Measurements from ENCODE around the gene TMEM14A. TPM values are rescaled to one million over a fixed set of nuclear protein-coding genes. Genes with fewer than 3 reads are reported as not detected.
"Not testable (repeated sequence)": the region's sequence is repeated elsewhere in the genome, so short reads cannot be mapped to it uniquely, and the experiment has no call there.

TMEM14A gene
- total RNA-seq, 1 donor from 2014 or later = 14.4 TPM

DNA sequence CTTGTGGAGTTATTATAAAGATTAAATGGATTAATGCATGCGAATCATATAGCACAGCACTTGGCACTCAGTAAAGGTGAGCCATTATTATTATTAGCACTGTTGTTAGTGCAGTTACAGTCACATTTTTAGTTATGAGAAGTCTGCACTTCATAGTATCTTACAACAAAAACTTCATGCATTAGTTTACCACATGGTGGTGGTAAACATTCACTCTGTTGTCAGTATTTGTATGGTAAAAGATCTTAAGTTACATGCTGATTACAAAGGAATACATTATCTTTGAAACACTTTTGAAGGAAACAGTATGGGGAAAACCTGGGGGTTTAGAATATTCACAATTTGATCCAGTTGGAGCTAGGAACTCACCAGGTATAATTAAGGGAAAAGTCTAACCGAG, 20.8 kb downstream of the TMEM14A start:
- intact Hi-C loops (cut with micrococcal nuclease) = no loop called here

DNA sequence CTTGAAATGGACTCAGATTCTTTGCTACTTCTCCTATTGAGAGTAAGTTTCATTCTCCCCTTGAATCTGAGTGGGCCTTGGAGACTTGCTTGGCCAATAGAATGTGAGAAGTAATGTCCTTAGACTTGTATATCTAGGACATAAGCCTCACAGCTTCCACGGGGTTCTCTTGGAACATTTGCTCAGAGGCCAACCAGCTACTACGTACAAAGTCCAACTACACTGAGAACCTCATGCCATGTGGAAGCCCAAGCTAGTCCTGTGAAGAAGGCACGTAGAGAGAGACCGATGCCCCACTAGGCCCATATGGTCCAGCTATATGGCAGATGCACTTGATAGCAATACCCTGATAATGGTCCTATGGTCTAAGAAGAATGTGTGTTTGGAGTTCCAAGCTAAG, 22.9 kb downstream of the TMEM14A start:
- intact Hi-C loops (cut with micrococcal nuclease) = no loop called here

DNA sequence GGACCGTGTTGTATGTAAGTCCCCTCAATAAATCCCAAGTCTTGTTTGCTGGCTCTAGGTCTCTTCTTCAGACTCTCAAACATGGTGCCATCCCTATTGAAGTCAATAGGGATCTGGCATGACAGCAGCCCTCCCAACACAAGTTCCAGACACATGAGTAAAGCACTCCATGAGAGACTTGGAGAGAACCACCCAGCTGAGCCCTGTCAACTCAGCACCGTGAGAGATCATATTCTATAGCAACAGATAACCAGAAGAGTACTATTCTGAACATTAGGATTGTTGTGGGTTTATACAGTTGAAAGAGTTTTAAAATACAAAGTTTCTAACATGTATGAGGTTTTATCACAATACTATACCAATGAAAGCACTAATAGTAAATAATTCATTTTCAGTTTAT, 23.5 kb downstream of the TMEM14A start:
- intact Hi-C loops (cut with micrococcal nuclease) = no loop called here

DNA sequence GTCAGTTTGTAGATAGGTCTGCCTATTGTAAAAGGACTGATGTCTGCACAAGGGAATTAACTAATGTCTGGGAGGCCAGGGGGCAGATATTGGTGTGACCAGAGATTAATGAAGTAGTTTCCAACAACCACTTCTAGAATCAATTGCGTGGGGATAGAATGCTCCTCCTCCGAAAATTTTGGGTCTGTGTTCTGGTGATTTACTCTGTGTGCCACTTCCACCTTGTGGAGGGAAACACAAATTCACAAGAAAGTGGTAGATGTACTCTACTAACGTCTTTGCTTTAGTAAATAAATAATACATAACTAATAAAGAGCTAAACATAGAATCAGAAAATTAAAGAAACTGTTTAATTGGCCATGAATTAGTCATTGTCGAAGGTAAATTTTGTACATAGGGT, 25.5 kb downstream of the TMEM14A start:
- intact Hi-C loops (cut with micrococcal nuclease) = no loop called here

DNA sequence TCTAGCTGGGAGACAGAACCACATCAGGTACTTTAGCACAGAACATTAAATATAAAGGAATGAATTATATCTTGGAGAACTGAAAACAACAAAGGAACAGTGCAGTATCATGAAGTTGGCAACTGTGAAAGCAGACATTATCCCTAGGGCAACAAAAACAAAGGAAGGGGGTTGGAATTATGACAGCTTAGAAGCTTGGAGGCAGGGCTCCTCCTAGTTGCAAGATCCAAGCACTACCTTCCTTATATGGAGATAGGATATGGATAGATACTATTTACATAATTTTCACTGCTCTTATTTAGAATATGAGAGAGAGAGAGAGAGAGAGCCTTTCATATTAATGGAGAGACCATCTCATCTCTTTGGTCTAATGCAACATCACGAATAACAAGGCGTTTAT, 27.0 kb downstream of the TMEM14A start:
- intact Hi-C loops (cut with micrococcal nuclease) = no loop called here

DNA sequence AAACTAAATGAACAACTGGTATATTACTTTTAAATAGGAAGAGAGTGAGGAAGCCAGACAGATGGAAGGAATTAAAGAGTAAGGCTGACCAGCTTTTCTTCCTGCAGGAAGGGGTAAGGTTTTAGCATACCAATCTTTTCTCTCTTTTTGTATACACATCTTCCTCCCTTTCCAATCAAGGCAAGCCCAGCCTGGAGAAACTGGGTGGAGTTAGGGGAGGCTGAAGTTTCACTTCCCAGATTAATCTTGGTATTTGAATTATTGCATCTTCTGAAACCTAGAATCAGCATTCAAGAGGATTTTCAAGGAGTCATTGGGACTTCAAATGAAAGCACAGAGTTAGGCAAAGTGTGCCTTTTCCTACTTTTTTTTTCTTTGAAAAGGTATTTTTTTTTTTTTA, 33.1 kb downstream of the TMEM14A start:
- intact Hi-C loops (cut with micrococcal nuclease) = no loop called here

DNA sequence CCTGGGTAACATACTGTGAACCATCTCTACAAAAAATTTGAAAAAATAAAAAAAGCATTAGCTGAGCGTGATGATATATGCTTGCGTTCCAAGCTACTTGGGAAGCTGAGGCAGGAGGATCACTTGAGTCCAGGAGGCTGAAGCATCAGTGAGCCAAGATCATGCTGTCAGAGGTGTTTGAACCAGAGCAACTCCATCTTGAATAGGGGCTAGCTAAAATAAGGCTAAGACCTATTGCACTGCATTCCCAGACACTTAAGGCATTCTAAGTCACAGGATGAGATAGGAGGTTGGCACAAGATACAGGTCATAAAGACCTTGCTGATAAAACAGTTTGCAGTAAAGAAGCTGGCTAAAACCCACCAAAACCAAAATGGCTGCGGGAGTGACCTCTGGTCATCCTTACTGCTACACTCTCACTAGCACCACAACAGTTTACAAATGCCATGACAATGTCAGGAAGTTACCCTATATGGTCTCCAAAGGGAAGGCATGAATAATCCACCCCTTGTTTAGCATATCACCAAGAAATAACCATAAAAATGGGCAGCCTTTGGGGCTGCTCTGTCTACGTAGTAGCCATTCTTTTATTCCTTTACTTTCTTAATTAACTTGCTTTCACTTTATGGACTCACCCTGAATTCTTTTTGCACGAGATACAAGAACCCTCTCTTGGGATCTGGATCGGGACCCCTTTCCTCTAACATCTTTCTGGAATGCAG, 34.0 kb downstream of the TMEM14A start:
- intact Hi-C loops (cut with micrococcal nuclease) = not testable (repeated sequence)

DNA sequence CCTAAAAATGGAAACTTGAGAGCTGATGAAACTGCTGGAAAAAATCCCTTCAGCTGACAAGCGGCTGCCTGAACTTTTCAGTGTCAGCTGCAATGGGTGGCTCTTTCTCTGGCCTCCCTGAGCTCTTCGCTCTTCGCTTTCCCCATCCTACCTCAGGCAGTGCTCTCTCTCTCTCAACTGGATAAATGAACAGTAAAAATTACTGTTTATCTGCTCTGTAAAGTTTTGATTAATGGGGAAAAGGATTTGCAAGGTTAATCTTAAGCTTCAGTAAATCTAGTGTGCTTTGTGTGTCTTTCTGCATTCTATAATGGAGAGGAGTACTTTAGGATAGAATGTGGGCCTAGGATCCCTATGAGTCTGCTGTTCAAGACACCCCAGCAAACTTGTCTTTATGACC, 35.1 kb downstream of the TMEM14A start:
- intact Hi-C loops (cut with micrococcal nuclease) = no loop called here

DNA sequence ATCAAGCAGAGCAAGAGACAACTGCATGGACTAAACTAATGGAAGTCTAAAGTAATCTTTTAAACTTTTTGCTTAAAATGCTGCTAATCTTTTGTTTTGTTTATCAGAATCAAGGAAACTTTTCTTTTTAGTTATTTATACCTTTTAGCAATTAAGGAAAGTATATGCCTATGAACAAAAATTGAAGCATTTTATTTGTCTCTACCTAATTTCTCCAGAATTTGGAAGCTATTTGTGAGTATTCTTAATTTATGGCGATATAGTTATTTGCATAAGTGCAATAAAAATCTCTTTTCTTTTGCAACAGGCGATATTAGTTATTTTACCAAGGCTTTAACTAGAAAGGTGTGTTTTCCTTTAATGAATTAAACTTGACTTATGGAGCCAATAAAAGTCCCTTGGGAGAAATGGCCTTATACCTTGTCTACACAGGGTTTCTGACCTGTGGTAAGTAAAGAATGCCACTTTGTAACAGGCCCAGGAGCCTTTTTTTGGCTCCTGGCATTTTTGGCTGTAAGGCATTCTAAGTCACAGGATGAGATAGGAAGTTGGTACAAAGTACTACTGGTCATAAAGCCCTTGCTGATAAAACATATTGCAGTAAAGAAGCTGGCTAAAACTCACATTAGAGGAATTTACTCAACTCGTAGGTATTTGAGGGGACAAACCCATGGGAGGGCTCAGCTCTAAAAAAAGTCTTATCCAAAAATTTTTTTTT, 37.2 kb downstream of the TMEM14A start:
- intact Hi-C loops (cut with micrococcal nuclease) = no loop called here

DNA sequence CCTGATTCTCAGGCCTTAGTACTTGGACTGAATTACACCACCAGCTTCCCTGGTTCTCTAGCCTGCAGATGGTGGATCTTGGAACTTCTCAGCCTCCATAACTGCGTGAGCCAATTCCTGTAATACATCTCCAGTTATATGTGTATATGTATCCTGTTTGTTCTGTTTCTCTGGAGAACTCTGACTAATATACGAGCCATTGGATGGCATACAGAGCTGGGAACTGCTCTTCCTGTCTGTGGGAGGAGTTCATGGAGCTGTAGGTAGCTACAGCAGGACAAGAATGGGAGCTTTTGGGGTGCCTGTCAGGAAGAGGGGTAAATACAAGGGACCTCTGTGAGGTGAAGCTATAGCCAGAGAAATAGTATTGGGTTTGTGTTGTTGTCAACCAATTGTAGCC, 41.2 kb downstream of the TMEM14A start:
- intact Hi-C loops (cut with micrococcal nuclease) = no loop called here

DNA sequence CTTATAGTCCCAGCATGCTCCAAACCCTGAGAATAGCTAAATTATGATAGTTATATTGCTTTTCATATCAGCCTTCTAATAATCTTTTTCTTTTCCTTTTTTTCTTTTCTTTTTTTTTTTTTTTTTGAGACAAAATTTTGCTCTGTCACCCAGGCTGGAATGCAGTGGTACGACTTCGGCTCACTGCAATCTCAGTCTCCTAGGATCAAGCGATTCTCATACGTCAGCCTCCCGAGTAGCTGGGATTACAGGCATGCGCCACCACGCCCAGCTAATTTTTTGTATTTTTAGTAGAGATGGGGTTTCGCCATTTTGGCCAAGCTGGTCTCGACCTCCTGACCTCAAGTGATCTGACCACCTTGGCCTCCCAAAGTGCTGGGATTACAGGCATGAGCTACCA, 43.8 kb downstream of the TMEM14A start:
- intact Hi-C loops (cut with micrococcal nuclease) = not testable (repeated sequence)

DNA sequence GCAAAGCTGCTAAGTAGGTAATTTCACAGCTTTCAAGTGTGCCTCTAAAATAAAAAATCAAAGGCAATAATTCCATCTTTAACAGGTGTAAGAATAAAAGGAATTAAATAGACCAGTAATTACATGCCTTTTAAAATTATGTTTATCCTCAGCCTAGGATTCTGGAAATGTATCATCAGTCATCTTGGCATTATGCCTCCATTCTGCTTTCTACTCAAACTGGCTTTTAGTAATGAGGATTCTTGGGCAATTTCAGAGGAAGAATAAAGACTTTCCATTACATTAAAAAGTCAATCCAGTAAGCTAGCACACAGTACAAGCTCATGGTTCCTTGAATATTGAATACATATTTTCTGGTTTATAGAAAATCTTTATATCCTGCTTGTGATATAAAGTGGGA, 47.6 kb downstream of the TMEM14A start:
- intact Hi-C loops (cut with micrococcal nuclease) = no loop called here

DNA sequence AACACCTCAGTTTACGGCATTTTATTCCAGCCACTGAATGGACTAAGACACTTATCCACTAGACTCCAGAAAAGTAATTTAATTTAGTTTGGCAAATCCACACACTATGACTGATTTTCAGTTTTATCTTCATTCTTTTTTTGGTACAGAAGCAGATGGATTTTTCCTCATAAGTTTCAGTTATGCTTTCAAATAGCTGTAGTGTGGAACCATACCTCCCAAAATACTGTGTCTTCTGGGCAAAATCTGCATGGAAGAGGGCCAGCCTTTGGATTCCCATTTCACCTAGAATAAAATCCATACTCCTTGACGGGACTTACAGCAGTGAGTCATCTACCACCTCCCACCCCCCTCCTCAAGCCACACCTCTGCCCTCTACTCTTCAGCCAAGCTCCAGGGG, 49.4 kb downstream of the TMEM14A start:
- intact Hi-C loops (cut with micrococcal nuclease) = no loop called here

DNA sequence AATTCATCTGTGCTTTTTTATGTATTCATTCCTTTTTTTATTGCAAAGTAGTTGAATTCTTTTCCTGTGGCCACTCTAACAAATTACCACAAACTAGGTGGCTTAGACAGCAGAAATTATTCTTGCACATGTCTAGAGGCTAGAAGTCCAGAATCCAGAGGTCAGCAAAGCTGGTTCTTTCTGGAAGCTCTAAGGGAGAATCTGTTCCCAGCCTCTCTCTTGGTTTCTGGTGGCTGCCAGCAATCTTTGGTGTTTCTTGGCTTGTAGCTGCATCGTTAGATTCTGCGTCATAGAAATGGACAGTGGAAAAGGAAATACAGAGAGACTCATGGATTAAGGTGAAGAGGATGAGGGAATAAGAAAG, 53.1 kb downstream of the TMEM14A start:
- intact Hi-C loops (cut with micrococcal nuclease) = loop anchor here (1.0 kb wide), 2 partner anchors 272 to 760 kb away; no protein-coding TSS in a partner anchor

DNA sequence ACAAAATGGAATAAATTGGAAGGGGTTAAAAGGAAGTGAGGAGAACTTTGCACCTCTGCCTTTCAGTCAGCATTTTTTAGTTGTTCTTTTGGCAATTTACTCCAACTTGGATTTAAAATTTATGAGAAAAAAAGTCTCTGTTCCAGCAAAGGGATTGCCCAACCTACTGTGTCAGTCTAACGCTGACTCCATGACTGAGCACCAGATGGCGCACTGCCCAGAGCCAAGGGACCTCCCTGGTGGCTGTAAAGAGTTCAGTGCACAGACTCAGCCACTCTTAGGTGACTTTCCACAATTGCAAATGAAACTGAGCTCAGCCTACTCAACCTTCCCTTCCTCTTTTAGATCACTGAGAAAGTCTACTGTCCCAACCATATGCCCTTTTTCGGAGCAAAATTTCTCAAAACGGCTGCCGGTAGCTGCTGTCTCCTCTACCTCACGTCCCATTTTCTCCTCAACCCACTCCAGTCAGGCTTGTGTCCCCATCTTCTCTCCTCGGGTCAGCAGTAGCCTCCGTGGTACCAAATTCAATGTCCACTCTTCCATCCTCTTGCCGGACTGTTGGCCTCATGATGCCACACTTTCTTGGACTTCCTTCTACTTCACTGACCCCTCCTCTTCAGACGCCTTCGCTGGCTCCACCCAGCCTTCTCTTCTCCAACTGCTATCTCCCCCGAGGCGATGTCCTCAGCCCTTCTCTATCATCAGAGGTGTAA, 53.7 kb downstream of the TMEM14A start:
- intact Hi-C loops (cut with micrococcal nuclease) = loop anchor here (1.0 kb wide), 2 partner anchors 272 to 760 kb away; no protein-coding TSS in a partner anchor

DNA sequence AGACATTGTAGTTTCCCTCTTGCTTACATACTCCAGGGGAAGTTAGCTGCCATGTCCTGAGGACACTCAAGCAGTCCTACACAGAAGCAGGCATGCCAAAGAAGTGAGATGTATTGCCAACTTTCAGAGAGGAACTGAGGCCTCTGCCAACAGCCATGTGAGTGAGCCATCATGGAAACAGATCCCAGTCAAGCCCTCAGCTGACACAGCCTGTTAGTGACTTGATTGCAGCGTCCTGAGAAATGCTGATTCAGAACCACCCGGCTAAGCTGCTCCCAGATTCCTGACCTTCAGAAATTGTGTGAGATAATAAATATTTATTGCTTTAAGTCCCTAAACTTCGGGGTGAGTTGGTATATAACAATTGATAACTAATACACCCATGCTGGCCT, 54.2 kb downstream of the TMEM14A start:
- intact Hi-C loops (cut with micrococcal nuclease) = no loop called here

DNA sequence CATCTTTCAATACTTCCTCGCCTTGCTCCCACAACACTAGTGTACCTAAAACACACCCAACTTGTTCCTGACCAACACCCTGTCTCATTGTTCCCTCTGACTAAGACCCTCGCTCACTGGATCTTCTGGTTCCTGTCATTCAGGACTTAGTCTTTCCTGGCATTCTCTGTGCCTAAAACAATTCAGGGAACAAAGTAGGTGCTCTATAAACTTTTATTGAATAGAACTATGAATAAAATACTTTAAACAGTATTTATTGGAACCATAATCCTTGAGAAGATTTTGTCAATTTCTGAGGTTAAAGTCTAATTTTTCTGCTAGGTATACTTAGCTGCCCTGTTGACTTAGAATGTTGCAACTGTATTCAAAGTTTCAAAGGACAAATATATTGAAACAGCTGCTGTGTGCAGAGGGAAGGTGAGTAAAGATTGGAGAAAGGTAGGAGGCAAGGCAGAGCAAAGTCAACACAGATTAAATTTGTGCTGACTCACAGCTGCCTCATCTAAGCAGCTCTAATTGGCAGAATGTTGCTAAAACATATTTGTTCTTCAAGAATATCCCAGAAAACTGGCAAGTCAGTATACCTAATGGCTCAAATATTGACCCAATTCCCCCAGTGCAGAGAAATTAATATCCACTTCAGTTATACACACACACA, 54.8 kb downstream of the TMEM14A start:
- intact Hi-C loops (cut with micrococcal nuclease) = no loop called here

DNA sequence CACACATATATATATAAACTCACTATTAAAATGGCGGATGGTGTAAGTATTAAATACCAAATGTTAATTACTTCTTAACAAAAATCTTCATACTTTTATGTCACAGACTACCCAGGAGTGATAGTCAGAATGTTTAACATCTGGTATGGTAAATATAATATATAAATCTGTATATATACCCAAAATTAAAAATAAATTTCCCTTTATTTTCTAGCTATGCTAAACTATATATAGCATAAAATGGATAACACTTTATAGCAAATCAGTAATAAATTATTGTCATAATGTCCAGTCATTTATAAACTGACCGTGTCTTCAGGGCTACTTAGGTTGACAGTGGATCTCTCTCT, 55.3 kb downstream of the TMEM14A start:
- intact Hi-C loops (cut with micrococcal nuclease) = no loop called here

DNA sequence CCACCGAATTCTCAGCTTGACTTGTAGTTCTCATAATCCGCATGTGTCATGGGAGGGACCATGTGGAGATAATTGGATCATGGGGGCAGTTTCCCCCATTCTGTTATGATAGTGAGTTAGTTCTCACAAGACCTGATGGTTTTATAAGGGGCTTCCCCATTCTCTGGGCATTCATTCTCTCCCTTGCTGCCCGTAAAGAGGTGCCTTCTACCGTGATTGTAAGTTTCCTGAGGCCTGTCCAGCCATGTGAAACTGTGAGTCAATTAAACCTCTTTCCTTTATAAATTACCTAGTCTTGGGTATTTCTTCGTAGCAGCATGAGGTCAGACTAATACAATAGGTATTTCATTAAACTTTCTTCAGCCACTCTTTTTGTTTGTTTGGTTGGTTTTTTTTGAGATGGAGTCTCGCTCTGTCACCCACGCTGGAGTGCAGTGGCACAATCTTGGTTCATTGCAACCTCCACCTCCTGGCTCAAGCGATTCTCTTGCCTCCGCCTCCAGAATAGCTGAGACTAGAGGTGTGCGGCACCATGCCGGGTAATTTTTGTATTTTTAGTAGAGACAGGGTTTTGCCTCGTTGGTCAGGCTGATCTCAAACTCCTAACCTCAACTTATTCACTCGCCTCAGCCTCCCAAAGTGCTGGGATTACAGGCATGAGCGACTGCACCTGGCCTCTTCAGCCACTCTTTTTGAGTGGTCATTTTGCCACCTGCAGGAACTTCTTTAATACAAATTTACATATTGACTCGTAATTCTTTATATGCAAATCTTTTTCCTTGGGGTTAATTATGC, 56.0 kb downstream of the TMEM14A start:
- intact Hi-C loops (cut with micrococcal nuclease) = no loop called here

DNA sequence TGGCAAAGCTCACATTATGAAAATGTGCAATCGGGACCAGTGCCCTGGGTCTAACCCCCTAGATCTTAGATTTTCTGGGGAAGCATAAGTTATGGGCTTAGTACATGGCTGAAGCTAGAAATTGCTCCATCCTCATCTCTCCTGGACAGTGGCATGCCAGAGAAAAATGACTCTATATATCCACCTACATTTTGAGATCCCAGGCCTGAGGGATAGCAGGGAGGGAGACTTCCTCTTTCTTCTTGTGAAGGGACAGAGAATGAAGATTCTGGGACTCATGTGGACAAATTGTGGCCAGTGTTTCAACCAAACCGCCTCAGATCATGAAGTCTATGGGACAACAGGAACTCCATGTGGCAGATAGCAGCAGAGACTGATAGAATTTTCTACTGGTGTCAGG, 57.0 kb downstream of the TMEM14A start:
- intact Hi-C loops (cut with micrococcal nuclease) = no loop called here

DNA sequence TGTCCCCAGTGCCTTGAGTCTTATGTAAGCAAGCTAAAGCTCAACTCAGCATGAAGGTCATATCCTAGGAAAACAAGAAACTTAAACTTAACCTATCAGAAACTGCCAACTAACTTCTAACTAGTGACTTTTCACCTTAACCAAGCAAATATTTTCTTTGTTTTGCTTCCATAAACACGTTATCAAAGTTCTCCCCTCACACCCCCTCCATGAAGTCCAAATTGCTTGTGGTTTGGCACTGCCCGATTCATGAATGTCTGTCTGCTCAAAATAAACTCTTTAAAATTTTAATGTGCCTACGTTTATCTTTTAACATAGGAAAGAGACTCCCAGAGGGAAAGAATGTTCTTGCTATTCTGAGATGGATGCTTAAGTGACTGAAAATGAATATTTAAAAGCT, 57.5 kb downstream of the TMEM14A start:
- intact Hi-C loops (cut with micrococcal nuclease) = no loop called here

Measured in T-helper 1 cell treated with Interleukin-12 subunit alpha and Interleukin-12 subunit beta and Interleukin-4 antibody, amounts not matched to agents 30 ng/mL and 1 ng/mL, for 36 hours (primary cell).